ENCODE results near the gene EFS. TPM values are rescaled to one million over a fixed set of nuclear protein-coding genes. Genes with fewer than 3 reads are reported as not detected.

EFS gene

DNA sequence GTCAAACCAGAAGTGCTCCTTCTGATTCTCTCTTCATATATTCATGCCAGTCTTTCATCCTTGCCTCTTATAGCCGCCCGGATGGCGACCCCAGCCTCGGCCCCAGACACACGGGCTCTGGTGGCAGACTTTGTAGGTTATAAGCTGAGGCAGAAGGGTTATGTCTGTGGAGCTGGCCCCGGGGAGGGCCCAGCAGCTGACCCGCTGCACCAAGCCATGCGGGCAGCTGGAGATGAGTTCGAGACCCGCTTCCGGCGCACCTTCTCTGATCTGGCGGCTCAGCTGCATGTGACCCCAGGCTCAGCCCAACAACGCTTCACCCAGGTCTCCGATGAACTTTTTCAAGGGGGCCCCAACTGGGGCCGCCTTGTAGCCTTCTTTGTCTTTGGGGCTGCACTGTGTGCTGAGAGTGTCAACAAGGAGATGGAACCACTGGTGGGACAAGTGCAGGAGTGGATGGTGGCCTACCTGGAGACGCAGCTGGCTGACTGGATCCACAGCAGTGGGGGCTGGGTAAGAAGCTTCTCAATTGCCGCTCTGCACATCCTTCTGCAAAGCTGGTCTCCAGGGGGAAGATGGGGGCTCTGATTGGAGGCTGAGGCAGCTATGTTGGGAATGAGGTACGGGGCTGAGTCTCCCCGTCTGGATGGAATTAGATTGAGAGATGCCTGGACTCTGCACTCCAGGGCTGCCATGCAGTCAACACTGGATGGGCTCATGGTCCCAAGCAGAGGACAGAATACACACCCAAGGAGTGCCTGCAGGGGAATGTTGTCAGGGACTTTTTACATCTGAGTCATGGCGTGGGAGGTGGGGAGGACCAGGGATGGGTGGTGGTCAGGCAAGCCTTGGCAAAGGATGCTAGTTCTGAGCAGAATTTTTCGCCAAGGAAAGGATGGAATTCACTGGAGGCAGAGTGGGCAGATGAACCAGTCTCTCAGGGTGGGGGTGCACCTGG lies 57.0 kb downstream of the EFS start:
- Histone ChIP-seq H3K23ac (ENCODE audit: low read length) (no peak overlapping the region), H3K4ac (ENCODE audit: low read depth, low read length) (no peak overlapping the region), H3K18ac (ENCODE audit: low read length) (no peak overlapping the region), H3K27ac (ENCODE audit: low read depth, low read length) (no peak overlapping the region), H3K4me1 (ENCODE audit: control insufficient read depth, low read depth, low read length) (peaks cover 4% of the 10 kb centered on the region), H3K79me1 (ENCODE audit: low read length) (peaks cover 23% of the 10 kb centered on the region), H3K36me3 (ENCODE audit: control insufficient read depth, insufficient read depth, low read length) (no peaks in the 10 kb centered on the region), H3K56ac (ENCODE audit: low read length) (peak overlapping the region; percentile 98), H3K4me2 (ENCODE audit: low read length) (peak overlapping the region; percentile 91), H3K79me2 (ENCODE audit: control insufficient read depth, insufficient read depth, low read length) (peaks cover 14% of the 10 kb centered on the region), H2BK15ac (replicated peaks; ENCODE audit: low read depth) (no peak overlapping the region), H4K8ac (ENCODE audit: low read depth, low read length) (no peak overlapping the region), H2AK5ac (ENCODE audit: low read length) (no peak overlapping the region), H3K4me3 (ENCODE audit: low read length) (no peak overlapping the region), H3K27me3 (ENCODE audit: insufficient read depth, low read length, poor library complexity) (no peaks in the 10 kb centered on the region), H3K9ac (ENCODE audit: low read length) (peak overlapping the region; percentile 99), H2BK120ac (ENCODE audit: low read depth, low read length) (no peak overlapping the region), H4K5ac (ENCODE audit: low read length) (no peak overlapping the region), H2BK5ac (ENCODE audit: low read length) (no peak overlapping the region)
- WGBS (ENCODE audit: extremely low coverage, insufficient coverage, low lambda C conversion rate): no CpG with 5 or more reads among the region's 22 CpGs
- DNase-seq: no peak

DNA sequence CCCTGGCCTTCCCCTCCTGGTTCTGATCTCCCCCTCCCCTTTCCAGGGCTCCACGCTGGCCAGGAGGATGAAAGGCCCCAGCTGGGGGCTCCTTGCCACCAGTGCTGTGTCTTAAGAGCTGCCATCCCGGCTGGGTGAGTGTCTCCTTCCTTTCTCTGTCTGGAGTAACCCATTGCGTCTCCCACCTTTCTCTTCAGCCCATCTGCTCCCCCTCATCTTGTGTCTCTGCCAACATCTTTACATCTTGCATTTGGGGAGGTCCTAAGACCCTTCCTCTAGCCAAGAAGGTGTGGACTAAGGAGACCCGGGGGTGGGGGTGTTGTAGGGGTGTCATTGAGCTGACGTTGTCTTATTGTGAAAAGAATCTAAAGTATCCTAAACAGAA lies 57.8 kb downstream of the EFS start:
- Histone ChIP-seq H3K56ac (ENCODE audit: low read length) (peak overlapping the region; percentile 98), H3K27ac (ENCODE audit: low read depth, low read length) (peak overlapping the region; percentile 83), H3K23ac (ENCODE audit: low read length) (peak overlapping the region; percentile 45), H3K4me2 (ENCODE audit: low read length) (peak overlapping the region; percentile 91), H3K27me3 (ENCODE audit: insufficient read depth, low read length, poor library complexity) (no peaks in the 10 kb centered on the region), H3K9ac (ENCODE audit: low read length) (peak overlapping the region; percentile 99), H2BK120ac (ENCODE audit: low read depth, low read length) (peak overlapping the region; percentile 15), H3K4me3 (ENCODE audit: low read length) (peak overlapping the region; percentile 93), H3K18ac (ENCODE audit: low read length) (peak overlapping the region; percentile 72), H3K79me1 (ENCODE audit: low read length) (peaks cover 23% of the 10 kb centered on the region), H4K5ac (ENCODE audit: low read length) (peak overlapping the region; percentile 34), H3K4me1 (ENCODE audit: control insufficient read depth, low read depth, low read length) (peaks cover 4% of the 10 kb centered on the region), H4K8ac (ENCODE audit: low read depth, low read length) (no peak overlapping the region), H3K4ac (ENCODE audit: low read depth, low read length) (peak overlapping the region; percentile 85), H2BK15ac (replicated peaks; ENCODE audit: low read depth) (no peak overlapping the region), H2AK5ac (ENCODE audit: low read length) (peak overlapping the region; percentile 93), H3K36me3 (ENCODE audit: control insufficient read depth, insufficient read depth, low read length) (no peaks in the 10 kb centered on the region), H2BK5ac (ENCODE audit: low read length) (peak overlapping the region; percentile 78), H3K79me2 (ENCODE audit: control insufficient read depth, insufficient read depth, low read length) (peaks cover 14% of the 10 kb centered on the region)
- no CpG with 5 or more reads among the region's 5 CpGs for WGBS (ENCODE audit: extremely low coverage, insufficient coverage, low lambda C conversion rate)
- no peak for DNase-seq

DNA sequence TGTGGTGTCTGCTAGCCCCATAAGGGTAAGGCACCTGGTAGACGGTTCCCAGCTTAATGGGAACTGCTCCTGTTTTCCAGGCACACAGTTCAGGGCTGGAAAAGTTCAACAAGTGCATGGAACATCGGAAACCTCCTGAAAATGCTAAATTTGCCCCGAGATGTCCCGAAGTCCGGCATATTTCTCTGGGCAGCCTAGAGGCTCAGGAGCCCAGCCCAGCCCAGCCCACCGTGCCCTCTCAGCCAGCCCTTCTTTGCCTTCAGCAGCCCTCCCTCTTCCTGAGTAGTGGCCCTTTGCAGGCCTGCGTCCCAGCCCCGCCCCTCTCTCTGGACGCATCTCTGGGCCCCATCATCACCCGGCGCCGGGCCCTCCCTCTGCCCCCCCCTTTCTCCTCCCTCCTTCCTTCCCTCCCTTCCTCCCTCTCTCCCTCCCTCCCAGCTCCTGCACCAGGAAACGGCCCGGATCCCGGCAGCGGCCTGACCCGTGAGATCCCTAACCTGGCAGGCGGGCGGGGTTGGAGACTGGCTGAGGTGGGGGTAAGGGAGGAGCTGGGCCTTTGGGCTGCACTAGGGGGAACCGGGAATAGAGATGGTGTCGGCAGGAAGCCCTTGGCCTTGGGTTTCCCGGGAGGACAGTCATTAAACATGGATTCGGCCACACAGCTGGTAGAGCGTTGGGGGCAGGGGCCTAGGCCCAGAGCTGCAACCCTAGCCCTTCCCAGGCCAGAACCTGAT lies 58.4 kb downstream of the EFS start, which contains the start of gene BCL2L2:
BCL2L2 (plus strand) TSS at position 422 of the 734 bp plus-strand sequence. CDS start 935 bp downstream, outside the sequence.
- Histone ChIP-seq H2BK15ac (replicated peaks; ENCODE audit: low read depth) (no peak within 1 kb of the TSS), H2BK5ac (ENCODE audit: low read length) (peak within 1 kb of the TSS; percentile 78), H4K8ac (ENCODE audit: low read depth, low read length) (peak within 1 kb of the TSS; percentile 82), H3K4me2 (ENCODE audit: low read length) (peak within 1 kb of the TSS; percentile 94), H4K5ac (ENCODE audit: low read length) (peak within 1 kb of the TSS; percentile 34), H3K79me2 (ENCODE audit: control insufficient read depth, insufficient read depth, low read length) (peaks cover 14% of the 10 kb centered on the region), H3K36me3 (ENCODE audit: control insufficient read depth, insufficient read depth, low read length) (no peaks in the 10 kb centered on the region), H3K4ac (ENCODE audit: low read depth, low read length) (peak within 1 kb of the TSS; percentile 85), H3K56ac (ENCODE audit: low read length) (peak within 1 kb of the TSS; percentile 98), H3K4me3 (ENCODE audit: low read length) (peak within 1 kb of the TSS; percentile 93), H2AK5ac (ENCODE audit: low read length) (peak within 1 kb of the TSS; percentile 93), H3K18ac (ENCODE audit: low read length) (peak within 1 kb of the TSS; percentile 72), H3K27me3 (ENCODE audit: insufficient read depth, low read length, poor library complexity) (no peaks in the 10 kb centered on the region), H3K4me1 (ENCODE audit: control insufficient read depth, low read depth, low read length) (peaks cover 4% of the 10 kb centered on the region), H3K79me1 (ENCODE audit: low read length) (peaks cover 23% of the 10 kb centered on the region), H3K23ac (ENCODE audit: low read length) (peak within 1 kb of the TSS; percentile 45), H3K9ac (ENCODE audit: low read length) (peak within 1 kb of the TSS; percentile 99), H3K27ac (ENCODE audit: low read depth, low read length) (peak within 1 kb of the TSS; percentile 83), H2BK120ac (ENCODE audit: low read depth, low read length) (peak within 1 kb of the TSS; percentile 15)
- DNase-seq: peak; percentile 97
- WGBS (ENCODE audit: extremely low coverage, insufficient coverage, low lambda C conversion rate): no CpG with 5 or more reads among the region's 24 CpGs

Small RNAs within 50 kb of the gene (small RNA-seq; reads per million reads assigned to genes)
- not detected for gene MIR208A (ENCODE audit: insufficient read depth)
